AG04450 (cell line): Measurements from ENCODE around the gene COLEC11. TPM values are rescaled to one million over a fixed set of nuclear protein-coding genes. Genes with fewer than 3 reads are reported as not detected.

Source experiments
- CTCF ChIA-PET: fragments of 300-600, 350-600 bp; formaldehyde crosslinking; extraction: SDS; loops from one replicate; lab custom pipeline; 2022; ENCODE audit warnings: antibody characterized with exemption, inconsistent platforms; lab: Charles Lee
- POLR2A ChIA-PET: fragments of 350-600 bp; formaldehyde crosslinking; extraction: SDS; loops from one replicate; lab custom pipeline; 2021; ENCODE audit warnings: antibody characterized with exemption, inconsistent platforms; lab: Yijun Ruan, JAX
- DNase-seq: peaks from one replicate; pipeline ENCODE4 v3.0.0-alpha.2; 2011; ENCODE audit warnings: low read depth, low spot score
- H3K27ac ChIP-seq: one replicate; pipeline ENCODE4 v1.5.1; 2012; ENCODE audit warnings: low read depth, low read length, control low read depth
- H3K27me3 ChIP-seq: one replicate; pipeline ENCODE4 v1.6.0; 2012; ENCODE audit warnings: low read length; ENCODE audit not compliant: control insufficient read depth, insufficient read depth
- H3K4me3 ChIP-seq: 2 replicates; pipeline ENCODE4 v1.5.1; 2011; ENCODE audit warnings: mild to moderate bottlenecking, low read depth, low read length, control low read depth
- H3K9me3 ChIP-seq: 2 replicates; pipeline ENCODE4 v1.5.1; 2012; ENCODE audit warnings: low read length; ENCODE audit not compliant: control insufficient read depth, insufficient read depth
- polyA plus RNA-seq: library from polyadenylated mRNA; depleted of rRNA; stranded (reverse); fragments of >200 nt; gene quantifications from 2 replicates; pipeline ENCODE4 v1.2.3, GENCODE V29; 2011
- TF ChIP-seq, protein P1 (sequence below): IDR thresholded peaks from 2 replicates; pipeline ENCODE4 v1.5.1; 2011; ENCODE audit warnings: low read depth, low read length, control low read depth, inconsistent platforms

Gene COLEC11
- polyA plus RNA-seq, 1 experiment = 0.68 TPM

DNA sequence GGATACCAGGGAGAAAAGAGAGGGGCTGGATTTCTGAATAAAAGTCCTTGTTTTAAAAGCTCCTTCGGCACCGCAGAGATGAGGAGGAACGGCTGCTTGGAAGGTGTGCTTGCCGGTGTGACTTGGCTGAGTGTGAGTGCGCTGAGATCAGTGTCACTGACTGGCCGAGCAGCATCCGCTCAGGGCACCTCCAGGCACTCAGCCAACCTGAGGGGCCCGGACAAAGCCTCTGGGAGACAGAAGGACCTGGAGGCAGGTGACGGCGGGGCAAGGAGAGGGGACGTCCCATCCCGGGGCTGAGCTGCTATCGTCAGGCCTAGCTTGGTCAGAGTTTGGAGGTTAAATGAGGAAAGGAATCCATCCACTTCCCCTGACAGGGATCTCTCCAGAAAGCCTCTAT lies 46.3 kb downstream of the COLEC11 start:
- peaks cover 21% of the 10 kb centered on the region for H3K27me3 ChIP-seq
- CTCF ChIA-PET = interaction anchor here (1.1 kb wide), 1 partner anchor 9 kb away, joined by 3 read pairs; no protein-coding TSS in a partner anchor
- H3K27ac ChIP-seq = no peak overlapping the region
- POLR2A ChIA-PET = no interaction called here
- peaks cover 6% of the 10 kb centered on the region; the same call in 1 of the 2 replicates for H3K9me3 ChIP-seq
- TF ChIP-seq, protein P1, sequence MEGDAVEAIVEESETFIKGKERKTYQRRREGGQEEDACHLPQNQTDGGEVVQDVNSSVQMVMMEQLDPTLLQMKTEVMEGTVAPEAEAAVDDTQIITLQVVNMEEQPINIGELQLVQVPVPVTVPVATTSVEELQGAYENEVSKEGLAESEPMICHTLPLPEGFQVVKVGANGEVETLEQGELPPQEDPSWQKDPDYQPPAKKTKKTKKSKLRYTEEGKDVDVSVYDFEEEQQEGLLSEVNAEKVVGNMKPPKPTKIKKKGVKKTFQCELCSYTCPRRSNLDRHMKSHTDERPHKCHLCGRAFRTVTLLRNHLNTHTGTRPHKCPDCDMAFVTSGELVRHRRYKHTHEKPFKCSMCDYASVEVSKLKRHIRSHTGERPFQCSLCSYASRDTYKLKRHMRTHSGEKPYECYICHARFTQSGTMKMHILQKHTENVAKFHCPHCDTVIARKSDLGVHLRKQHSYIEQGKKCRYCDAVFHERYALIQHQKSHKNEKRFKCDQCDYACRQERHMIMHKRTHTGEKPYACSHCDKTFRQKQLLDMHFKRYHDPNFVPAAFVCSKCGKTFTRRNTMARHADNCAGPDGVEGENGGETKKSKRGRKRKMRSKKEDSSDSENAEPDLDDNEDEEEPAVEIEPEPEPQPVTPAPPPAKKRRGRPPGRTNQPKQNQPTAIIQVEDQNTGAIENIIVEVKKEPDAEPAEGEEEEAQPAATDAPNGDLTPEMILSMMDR = no peak
- no peak overlapping the region for H3K4me3 ChIP-seq
- DNase-seq = no peak

DNA sequence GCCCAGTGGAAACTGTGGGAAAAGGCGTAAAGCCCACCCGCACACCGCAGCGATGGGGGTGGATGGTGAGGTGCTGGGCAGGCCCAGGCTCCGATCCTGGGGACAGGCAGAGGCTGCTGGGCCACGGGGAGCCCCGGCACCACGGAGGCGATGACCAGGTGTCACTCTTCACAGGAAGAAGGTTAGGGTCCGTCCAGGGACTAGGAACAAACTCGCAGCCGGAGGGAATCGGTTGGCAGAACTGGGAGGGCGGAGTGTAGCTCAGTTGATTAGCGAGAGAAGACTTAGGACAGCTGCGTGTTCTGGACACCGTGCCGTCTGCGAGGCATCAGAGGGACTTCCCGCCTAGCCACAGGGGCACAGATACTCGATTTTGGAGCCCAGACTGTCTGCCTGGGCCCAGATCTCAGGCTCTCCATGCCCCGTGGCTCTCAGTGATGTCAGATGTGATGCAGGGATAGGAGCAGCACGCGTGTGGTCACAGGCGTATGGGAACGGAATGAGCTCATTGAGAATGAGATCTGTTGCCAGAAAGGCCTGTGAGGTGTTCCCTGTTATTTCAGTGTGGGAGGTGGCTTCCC lies 47.0 kb downstream of the COLEC11 start:
- ChIA-PET CTCF (interaction anchor here (1.1 kb wide), 2 partner anchors 8 to 13 kb away, joined by 3 read pairs; no protein-coding TSS in a partner anchor), POLR2A (interaction anchor here (0.7 to 1.0 kb wide), 2 partner anchors 84 to 85 kb away, joined by 3 read pairs; partner anchors contain the start of gene RNASEH1)
- H3K27me3 ChIP-seq = peaks cover 16% of the 10 kb centered on the region
- peaks cover 6% of the 10 kb centered on the region; the same call in 1 of the 2 replicates for H3K9me3 ChIP-seq
- no peak overlapping the region for H3K4me3 ChIP-seq
- no peak overlapping the region for H3K27ac ChIP-seq
- TF ChIP-seq, protein P1 = no peak
- DNase-seq = no peak

DNA sequence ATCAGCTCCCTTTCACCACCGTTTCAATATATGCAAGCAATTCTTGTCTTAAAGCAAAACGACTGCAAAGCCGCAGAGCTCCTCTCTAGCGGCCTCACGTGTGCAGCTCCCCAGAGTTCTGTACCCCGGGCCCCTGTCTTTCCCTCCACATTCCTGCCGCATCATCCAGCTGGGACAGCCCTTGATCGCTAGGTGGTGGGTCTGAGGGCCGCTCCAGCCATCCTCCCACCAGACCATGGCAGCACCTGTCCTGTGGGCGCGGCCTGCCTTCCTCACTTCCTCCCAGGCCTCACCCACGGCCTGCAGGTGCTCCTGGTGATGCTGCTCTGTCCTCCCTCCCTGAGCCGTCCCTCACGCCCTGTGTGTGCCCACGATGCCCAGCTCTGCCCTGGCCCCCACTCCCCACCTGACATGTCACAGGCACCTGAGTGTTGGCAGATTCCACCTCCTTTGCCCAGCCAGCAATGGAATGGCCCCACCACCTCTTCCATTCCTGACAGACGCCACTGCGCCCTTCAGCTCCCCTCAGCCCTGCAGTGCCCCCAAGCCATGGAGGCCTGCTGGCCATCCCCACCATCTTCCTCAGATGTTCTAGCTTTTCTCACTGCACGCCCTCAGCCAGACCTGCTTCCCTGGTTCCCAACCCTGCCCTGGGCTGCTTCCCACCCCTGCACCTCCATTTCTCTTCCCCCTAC lies 47.8 kb downstream of the COLEC11 start:
- Histone ChIP-seq H3K9me3 (peaks cover 6% of the 10 kb centered on the region; the same call in 1 of the 2 replicates), H3K27me3 (peaks cover 10% of the 10 kb centered on the region), H3K27ac (no peak overlapping the region), H3K4me3 (no peak overlapping the region)
- DNase-seq = no peak
- POLR2A ChIA-PET = interaction anchor here (0.7 to 1.0 kb wide), 2 partner anchors 84 to 85 kb away, joined by 3 read pairs; partner anchors contain the start of gene RNASEH1
- CTCF ChIA-PET = interaction anchor here (1.1 kb wide), 1 partner anchor 14 kb away, joined by 3 read pairs; no protein-coding TSS in a partner anchor
- TF ChIP-seq, protein P1 = no peak

DNA sequence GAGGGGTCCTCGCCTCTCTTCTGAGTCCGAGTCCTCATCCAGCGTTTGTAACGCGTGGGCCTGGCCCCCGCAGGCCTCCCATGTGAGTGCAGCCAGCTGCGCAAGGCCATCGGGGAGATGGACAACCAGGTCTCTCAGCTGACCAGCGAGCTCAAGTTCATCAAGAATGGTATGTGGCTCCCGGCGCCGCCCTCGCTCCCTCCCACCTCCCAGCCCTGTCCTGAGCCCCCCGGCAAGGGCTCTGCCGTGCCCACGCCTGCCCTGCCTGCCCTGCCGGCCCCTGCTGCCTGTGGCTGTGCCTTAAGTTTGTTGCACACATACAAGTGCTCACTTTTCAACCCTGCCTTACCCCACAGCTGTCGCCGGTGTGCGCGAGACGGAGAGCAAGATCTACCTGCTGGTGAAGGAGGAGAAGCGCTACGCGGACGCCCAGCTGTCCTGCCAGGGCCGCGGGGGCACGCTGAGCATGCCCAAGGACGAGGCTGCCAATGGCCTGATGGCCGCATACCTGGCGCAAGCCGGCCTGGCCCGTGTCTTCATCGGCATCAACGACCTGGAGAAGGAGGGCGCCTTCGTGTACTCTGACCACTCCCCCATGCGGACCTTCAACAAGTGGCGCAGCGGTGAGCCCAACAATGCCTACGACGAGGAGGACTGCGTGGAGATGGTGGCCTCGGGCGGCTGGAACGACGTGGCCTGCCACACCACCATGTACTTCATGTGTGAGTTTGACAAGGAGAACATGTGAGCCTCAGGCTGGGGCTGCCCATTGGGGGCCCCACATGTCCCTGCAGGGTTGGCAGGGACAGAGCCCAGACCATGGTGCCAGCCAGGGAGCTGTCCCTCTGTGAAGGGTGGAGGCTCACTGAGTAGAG lies 48.7 kb downstream of the COLEC11 start:
- TF ChIP-seq, protein P1 = no peak
- Histone ChIP-seq H3K9me3 (peaks cover 6% of the 10 kb centered on the region; the same call in 1 of the 2 replicates), H3K27me3 (peaks cover 4% of the 10 kb centered on the region), H3K27ac (no peak overlapping the region), H3K4me3 (no peak overlapping the region)
- CTCF ChIA-PET = no interaction called here
- DNase-seq = no peak
- POLR2A ChIA-PET = no interaction called here
